Measurements from ENCODE around the gene PEX1. TPM values are rescaled to one million over a fixed set of nuclear protein-coding genes. Genes with fewer than 3 reads are reported as not detected.
A peak's percentile ranks its signal among the peaks of the same experiment; 100 is the strongest.
"Not testable (repeated sequence)": the region's sequence is repeated elsewhere in the genome, so short reads cannot be mapped to it uniquely, and the experiment has no call there.

Gene PEX1
- 6.9 and 11.1 TPM in 2 replicates for total RNA-seq

DNA sequence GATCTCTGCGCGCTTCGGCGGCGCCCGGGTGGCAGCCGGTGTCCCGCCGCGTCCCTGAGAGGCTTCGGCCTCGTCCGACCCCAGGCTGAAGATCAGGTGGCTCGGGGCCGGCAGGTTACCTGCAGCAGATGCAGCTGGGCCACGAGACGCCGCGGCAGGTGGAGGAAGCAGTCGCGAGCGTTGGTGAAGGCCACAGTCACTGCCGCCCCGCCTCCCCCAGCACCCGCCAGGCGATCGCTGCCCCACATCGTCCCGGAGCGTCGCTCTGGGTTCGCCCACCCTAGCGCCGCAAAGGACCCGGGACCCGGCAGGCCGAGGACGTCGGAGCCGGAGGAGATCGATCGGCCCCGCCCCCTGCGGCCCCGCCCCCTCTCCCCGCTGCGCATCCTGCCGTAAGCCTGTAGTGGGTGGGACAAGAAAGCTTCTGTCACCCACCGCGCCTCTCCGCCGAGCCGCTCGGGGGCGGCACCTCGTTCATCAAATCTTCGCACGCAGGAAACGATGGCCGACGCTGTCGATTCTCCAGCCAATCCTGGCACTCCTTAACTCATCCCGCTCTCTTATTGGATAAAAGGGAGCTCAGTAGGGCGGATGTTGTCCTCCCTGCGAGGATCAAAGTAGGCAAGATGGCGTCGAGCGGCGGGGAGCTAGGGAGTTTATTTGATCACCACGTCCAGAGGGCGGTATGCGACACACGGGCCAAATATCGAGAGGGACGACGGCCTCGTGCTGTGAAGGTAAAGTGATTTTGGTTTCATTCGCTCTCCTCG, at the start of gene PEX1, which contains the start of gene RBM48:
TSS of gene PEX1 (minus strand) at position 333 of the 770 bp plus-strand sequence. CDS start at position 248, 85 bp downstream.
TSS of gene RBM48 (plus strand) at position 608 of the 770 bp plus-strand sequence. CDS start at position 627, 19 bp downstream.
- peak; percentile 98 for DNase-seq (ENCODE audit: extremely low read depth, low read depth, low spot score)

DNA sequence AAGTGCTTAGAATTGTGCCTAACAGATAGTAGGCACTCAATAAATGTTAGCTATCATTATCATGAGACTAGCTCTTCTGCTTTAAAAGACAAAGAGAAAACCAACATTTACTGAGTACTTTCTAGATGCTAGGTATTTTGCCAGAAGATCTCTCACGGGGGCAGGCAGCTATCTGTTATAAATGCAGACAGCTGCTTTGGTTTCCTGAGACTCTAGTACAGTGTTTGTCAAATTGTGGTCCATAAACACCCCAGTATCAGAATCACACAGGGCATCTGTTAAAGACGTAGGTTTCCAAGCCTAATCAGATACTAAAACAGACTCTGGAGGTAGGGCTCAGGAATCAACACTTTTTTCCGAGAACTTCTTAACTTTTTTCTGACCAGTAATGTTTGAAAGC, 48.0 kb upstream of the PEX1 start:
- DNase-seq (ENCODE audit: extremely low read depth, low read depth, low spot score) = no peak

DNA sequence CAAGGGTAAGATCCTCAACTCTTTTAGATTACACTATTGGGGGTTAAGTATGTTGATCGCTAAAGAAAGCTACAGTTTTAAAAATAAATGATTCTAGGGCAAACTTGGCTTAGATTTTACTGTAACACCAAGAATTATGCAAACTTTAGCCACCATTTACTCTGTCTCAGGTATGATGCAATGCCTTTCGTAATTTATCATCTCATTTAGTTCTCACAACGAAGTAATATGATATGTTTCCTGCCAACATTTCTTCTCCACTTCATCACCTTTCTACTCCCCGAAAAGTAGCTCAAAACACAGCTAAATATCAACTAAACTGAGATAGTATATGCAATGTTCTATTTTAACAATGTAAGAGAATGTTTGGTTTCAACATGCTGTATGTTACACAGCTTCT, 40.8 kb upstream of the PEX1 start:
- no peak for DNase-seq (ENCODE audit: extremely low read depth, low read depth, low spot score)

DNA sequence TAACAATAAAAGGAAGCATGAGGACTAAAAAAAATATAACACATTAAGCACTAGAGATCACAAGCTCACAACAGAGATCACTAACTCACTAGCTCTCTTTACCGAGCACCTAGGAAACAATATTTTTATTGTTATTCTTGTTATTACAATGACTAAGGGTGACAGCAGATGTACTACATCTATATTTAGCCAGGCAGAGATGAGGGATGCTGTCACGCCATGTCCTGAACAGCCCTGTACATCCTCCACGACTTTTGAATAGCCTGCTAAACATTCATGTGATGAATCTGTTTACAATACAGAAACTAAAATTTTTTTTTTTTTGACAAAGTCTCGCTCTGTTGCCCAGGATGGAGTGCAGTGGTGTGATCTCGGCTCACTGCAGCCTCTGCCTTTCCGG, 39.1 kb upstream of the PEX1 start:
- DNase-seq (ENCODE audit: extremely low read depth, low read depth, low spot score) = no peak

DNA sequence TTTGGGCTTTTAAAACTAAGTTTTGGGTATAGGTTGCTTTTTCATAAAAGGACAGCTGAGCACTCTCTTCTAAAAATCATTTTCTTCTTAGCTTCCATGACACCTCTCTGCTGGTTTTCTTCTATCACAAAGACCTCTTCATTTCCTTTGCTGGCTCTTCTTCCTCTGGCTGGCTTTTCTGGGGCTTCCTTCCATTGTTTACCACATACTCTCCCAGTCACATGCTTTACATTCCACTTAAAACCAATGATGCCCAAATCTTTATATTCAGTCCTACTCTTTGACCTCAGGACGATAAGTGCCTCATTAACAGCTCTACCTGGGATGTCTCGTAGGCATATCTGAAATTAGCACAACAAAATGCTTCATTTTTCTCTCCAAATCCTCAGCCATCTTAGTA, 35.0 kb upstream of the PEX1 start:
- DNase-seq (ENCODE audit: extremely low read depth, low read depth, low spot score) = no peak

DNA sequence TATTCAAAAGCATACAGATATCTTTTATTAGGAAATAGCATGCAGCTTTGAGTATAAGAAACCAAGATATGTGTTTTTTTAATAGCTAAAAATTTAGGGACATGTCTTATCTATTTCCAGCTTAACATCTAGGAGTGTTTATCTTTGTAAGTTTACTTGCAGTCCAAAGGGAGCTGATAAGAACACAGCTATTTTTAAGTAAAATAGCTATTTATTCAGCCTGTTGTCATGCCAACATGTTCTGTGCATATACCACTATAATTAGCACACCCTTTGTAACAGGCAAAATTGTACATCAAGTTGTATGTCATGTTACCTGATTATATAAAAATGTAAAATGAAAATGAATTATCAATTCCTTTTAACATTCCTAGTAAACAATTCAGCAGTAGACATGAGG, 32.3 kb upstream of the PEX1 start:
- no peak for DNase-seq (ENCODE audit: extremely low read depth, low read depth, low spot score)

DNA sequence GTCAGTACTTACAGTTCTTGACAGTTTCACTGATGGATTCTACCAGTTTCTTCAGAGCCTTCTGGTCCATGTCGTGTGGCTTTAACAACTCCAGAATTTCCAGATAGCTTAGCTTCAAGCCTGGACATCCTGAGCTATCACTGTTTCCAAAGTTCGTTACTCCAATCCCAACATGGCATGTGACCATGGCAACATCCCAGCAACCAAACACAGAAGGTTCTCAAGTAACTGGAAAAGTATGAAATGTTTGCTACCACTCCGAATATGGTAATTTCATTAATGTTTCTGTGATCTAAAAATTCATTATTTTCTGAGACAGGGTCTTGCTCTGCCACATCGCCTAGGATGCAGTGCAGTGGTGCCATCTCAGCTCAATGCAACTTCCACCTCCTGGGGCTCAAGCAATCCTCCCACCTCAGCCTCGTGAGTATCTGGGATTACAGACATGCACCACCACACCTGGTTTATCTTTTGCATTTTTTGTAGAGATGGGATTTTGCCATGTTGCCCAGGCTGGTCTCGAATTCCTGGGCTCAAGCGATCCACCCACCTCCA, 29.6 kb upstream of the PEX1 start:
- no peak for DNase-seq (ENCODE audit: extremely low read depth, low read depth, low spot score)

DNA sequence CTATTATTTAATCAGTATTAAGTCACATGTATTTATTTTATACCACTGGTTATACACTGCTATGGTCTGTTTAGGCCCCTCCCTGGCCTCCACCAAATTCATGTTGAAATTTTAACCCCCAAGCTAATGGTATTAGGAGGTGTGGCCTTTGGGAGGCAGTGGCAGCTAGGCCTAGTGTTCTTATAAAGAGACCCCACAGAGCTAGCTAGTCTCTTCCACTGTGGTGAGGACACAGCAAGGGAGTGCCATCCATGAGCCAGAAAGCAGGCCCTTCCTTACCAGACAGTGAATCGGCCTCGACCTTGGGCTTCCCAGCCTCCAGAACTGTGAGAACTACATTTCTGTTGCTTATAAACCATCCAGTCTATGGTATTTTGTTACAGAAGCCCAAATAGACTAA, 28.9 kb upstream of the PEX1 start:
- no peak for DNase-seq (ENCODE audit: extremely low read depth, low read depth, low spot score)

DNA sequence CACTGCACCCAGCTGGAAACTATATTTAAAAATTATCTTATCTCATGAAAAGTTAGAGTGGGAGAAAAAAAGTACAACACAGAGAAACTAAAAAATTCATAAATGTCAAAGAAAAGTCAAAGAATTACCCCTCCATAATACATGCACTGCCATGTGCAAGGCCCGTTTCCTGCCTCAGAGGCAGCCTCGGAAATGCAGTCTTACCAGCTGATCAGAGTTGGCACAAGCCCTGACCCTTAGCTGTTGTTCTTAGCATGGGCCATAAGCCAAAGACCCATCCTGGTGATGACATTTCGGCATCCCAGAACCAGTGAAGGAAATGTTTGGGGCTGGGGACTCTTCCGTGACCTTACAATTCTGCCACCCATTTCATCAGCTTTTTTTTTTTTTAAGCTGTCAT, 21.9 kb upstream of the PEX1 start:
- no peak for DNase-seq (ENCODE audit: extremely low read depth, low read depth, low spot score)

DNA sequence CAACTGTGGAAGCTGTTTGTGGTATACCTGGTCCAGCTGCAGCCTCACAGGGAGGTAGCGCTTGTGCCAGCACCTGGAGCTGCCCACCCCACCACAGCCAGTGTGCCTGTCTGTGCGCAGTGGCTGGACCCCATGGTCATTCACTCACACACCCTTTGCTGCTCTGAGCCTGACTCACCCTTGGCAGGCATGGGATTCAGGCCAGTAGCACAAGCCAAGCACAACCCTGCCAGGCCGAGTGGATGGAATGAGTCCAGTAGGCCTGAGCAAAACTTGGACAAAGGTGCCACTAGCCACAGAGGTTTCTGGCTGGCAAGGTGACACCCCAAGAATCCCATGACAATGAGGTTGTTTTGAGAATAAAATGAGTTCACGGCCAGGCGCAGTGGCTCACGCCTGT, 19.3 kb upstream of the PEX1 start:
- no peak for DNase-seq (ENCODE audit: extremely low read depth, low read depth, low spot score)

DNA sequence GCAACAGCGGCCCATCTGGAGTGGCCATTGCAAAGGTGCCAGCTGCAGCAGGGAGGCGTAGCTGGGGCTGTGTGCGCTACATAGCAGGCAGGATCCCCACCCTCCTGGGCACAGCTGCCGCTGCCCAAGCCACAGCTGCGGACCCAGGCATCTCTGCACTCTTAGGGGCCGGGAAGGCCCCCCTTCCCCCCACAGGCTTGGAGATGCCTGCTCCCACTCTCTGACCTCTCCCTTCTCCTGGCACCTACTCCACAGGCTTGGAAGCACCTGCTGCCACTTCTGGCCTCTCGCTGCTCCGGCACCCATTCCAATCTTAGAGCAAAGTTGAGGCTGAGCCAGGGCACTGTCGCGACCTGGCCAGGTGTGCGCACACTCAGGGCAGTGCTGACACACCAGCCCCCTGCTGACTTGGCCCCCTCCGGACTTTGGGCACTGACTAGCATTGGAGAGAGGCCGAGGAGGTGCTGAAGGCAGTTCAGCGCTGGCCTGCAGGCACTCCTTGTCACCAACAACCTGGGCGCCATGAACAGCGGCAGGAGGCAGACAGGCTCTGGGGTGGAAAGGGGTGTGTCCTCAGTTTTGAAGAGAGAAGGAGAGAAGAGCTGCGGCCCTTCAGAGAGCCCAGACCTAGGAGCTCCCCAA, 18.7 kb upstream of the PEX1 start:
- DNase-seq (ENCODE audit: extremely low read depth, low read depth, low spot score) = no peak

DNA sequence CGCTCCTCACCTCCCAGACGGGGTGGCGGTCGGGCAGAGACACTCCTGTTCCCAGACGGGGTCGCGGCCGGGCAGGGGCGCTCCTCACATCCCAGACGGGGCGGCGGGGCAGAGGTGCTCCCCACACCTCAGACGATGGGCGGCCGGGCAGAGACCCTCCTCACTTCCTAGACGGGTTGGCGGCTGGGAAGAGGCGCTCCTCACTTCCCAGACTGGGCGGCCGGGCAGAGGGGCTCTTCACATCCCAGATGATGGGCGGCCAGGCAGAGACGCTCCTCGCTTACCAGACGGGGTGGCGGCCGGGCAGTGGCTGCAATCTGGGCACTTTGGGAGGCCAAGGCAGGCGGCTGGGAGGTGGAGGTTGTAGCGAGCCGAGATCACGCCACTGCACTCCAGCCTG, 16.8 kb upstream of the PEX1 start:
- DNase-seq (ENCODE audit: extremely low read depth, low read depth, low spot score) = not testable (repeated sequence)

DNA sequence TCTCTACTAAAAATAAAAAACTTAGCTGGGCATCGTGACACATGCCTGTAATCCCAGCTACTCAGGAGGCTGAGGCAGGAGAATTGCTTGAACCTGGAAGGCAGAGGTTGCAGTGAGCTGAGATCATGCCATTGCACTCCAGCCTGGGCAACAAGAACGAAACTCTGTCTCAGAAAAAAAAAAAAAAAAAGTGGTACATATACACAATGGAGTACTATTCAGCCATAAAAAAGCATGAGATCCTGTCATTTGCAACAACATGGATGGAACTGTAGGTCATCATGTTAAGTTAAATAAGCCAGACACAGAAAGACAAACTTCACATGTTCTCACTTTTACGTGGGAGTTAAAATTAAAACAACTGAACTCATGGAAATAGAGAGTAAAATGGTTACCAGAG, 15.2 kb upstream of the PEX1 start:
- not testable (repeated sequence) for DNase-seq (ENCODE audit: extremely low read depth, low read depth, low spot score)

DNA sequence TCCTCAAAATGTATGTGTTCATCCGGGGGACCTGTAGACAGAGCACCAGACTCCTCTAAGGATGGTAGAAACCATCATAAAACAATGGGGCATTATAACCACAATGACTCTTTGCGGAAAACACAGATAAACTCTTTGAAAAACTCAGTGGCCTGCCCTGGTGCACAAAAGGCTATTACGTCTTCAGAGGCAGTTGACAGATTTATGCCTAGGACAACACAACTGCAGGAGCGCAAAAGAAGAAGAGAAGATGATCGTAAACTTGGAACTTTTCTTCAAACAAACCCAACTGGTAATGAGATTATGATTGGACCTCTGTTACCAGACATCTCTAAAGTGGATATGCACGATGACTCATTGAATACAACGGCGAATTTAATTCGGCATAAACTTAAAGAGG, 6.3 kb upstream of the PEX1 start:
- no peak for DNase-seq (ENCODE audit: extremely low read depth, low read depth, low spot score)

DNA sequence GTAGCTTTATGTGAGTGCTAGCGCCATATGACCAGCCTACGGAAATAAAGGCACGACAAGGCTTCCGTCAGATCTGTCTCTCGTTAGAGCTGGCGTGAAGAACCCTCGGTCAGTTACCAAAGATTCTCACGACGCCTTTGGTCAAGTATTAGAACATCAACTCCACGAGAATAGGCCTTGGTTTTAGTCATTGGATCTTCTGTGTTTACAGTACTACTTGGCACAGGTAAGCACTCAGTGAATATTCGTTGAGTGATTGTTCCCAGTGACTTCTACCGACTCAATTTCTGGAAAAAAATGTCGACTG, 591 bp upstream of the PEX1 start:
- DNase-seq (ENCODE audit: extremely low read depth, low read depth, low spot score) = no peak

DNA sequence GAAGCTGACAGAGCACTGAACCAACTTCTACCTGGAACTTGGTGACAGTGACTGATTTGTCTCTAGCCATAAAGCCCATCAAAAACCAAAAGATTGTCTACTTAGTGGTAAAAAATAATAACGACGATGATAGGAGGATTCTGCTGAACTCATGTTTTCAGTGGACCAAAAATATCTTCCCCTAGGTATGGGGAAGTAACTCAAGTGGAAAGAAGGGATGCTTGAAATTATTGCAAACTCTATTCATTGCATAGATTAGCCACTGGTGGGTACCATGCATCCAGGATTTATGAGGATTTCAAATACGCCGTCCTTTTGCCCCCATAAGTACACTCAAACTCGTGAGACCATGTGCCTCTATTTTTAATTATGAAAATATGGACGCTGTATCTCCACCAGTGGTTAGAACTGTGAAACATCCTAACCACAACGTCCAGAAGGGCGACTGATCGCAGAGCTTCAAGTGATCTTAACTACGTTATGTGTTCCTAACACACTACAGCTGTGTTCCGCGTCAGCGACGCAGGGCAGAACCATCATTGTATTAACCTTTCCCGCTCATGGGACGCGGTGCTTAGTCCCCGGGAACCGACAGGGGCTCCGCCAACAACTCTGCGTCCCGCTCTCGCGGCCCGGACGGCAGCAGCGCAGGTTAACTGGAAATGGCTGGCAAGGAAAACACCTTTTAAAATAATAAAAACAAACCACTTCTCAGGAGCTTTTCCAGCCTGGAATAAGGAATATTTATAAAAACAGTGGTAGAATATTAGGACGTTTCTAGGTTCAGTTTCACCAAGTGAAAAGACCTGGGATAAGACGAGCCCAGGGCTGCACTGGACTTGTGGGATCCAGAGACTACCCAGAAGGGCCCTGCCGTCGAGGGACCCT, 776 bp downstream of the PEX1 start:
- peak; percentile 20 for DNase-seq (ENCODE audit: extremely low read depth, low read depth, low spot score)

DNA sequence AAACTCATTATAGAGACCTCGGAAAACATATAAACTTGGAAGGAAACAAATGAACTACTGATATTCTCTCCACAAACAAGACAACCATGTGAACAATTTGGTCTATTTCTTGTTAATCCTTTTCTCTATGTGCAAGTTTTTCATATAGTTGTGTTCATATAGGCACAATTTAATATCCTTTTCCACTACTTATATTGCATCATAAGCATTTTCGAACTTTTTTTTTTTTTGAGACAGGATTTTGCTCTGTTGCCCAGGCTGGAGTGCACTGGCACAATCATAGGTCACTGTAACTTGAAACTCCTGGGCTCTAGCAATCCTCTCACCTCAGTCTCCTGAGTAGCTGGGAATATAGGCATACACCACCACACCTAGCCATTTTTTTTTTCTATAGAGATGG, 5.2 kb downstream of the PEX1 start:
- no peak for DNase-seq (ENCODE audit: extremely low read depth, low read depth, low spot score)

DNA sequence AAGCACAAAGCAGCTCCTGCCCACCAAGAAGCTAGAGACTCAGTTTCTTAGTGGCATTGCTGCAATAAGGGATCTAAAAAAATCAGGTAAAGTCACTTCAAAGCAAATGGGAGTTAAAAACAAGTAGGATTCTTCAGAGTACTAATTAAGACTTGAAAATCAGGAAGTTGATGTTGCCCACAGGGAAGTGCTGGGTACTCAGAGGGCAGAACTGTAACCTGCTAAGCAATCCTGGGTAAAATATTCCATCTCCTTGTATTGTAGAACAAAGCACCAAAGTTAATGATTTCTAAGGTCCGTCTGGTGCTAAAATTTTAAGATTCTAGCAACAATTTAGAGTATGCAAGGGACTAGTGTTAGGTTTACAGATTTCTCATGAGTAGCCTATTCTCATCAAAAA, 8.3 kb downstream of the PEX1 start:
- no peak for DNase-seq (ENCODE audit: extremely low read depth, low read depth, low spot score)

DNA sequence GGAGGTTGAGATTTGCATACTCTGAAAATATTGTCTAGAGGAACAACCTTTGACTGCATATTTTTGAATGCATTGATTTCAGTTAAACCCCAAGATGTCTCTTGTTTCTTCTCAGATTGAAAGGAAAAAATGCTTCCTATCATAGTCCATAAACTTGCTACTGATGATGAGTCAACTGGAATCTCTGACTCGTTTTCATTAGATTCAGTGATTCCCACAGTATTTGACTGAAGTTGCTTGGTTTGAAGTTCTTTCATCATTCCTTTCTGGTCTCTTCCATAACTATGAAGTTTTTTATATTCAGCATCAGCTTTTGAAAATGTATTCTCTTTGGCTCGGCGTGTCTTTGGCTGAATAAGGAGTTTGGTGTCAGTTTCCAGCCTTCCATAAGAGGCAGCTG, 10.7 kb downstream of the PEX1 start:
- no peak for DNase-seq (ENCODE audit: extremely low read depth, low read depth, low spot score)

DNA sequence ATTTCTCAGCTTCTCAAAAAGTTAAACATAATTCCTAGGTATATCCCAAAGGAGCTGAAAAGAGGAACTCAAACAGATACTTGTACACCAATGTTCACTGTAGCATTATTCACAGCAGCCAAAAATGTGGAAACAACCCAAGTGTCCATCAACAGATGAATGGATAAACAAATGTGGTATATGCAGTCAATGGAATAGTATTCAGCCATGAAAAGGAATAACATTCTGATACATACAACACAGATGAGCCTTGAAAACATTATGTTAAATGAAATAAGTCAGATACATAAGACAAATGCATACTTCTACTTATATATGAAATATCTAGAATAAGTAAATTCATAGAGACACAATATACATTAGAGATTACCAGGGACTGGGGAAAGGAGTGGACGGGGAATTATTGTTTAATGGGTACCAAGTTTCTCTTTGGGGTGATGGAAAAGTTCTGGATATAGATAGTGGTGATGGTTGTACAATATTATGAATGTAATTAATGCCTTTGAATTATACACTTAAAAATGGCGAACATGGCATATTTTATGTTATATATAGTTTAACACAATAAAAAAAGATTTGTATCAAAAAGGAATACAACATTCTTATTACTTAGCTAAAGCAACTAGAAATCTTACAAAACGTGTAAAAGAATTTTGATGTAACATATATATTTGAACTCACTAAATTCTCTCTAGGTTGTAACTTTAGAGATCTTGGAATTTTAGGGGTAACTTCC, 15.0 kb downstream of the PEX1 start:
- no peak for DNase-seq (ENCODE audit: extremely low read depth, low read depth, low spot score)

DNA sequence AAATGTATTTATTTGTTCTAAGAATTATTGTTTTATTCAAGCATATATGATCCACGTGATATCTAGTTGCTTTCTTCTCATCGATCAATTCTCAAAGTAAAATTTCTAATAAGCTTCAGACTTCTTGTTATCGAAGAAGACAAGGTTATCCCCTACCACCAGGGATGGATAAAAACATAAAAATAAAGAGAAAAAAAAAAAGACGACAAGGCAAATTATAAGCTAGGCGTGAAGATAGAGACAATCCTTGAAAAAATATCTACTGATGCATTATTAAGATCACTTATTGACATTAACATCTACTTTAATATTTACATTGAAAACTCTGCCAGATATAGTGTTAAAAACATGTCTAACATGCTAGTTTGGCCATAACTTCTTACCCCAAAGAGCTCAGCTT, 19.4 kb downstream of the PEX1 start:
- no peak for DNase-seq (ENCODE audit: extremely low read depth, low read depth, low spot score)
